CD14-positive monocyte (primary cell): ENCODE results near the gene EGFL8. TPM values are rescaled to one million over a fixed set of nuclear protein-coding genes. Genes with fewer than 3 reads are reported as not detected.
A peak's percentile ranks its signal among the peaks of the same experiment; 100 is the strongest.

Source experiments
- DNase-seq, 3 donors: peaks; one replicate each; pipeline ENCODE4 v3.0.0-alpha.2; 2011 to 2022
- H2AFZ ChIP-seq: 2 replicates; pipeline ENCODE4 v1.6.0; 2012; ENCODE audit warnings: mild to moderate bottlenecking, low read depth, low read length, inconsistent platforms; ENCODE audit not compliant: insufficient read depth, poor library complexity, severe bottlenecking
- H3K27ac ChIP-seq, 2 donors: 1 replicate in 1 of 2; 2 replicates in 1 of 2; pipeline ENCODE4 v1.5.1; 2012 to 2013; ENCODE audit warnings: low read length in 2 of 2, control low read depth in 1 of 2, inconsistent platforms in 1 of 2, low read depth in 1 of 2, mild to moderate bottlenecking in 1 of 2
- H3K27me3 ChIP-seq, 2 donors: one replicate each; pipeline versions ENCODE4 v1.6.0 to v1.6.1; 2011 to 2013; ENCODE audit warnings: low read length in 2 of 2; ENCODE audit not compliant: control insufficient read depth in 2 of 2, insufficient read depth in 2 of 2
- H3K36me3 ChIP-seq, 2 donors: replicated peaks in 1 of 2; 1 replicate in 1 of 2; 2 replicates in 1 of 2; pipeline versions ENCODE4 v1.5.1 to v1.6.1; 2012 to 2013; ENCODE audit warnings: low read length in 2 of 2, control low read depth in 1 of 2, inconsistent platforms in 1 of 2, mild to moderate bottlenecking in 1 of 2; ENCODE audit not compliant: insufficient read depth in 2 of 2, control insufficient read depth in 1 of 2
- H3K4me1 ChIP-seq, 2 donors: 1 replicate in 1 of 2; 2 replicates in 1 of 2; pipeline versions ENCODE4 v1.5.1 to v1.6.1; 2012 to 2013; ENCODE audit warnings: low read length in 2 of 2, control low read depth in 1 of 2, inconsistent platforms in 1 of 2, mild to moderate bottlenecking in 1 of 2, moderate library complexity in 1 of 2; ENCODE audit not compliant: insufficient read depth in 2 of 2, control insufficient read depth in 1 of 2
- H3K4me2 ChIP-seq: replicated peaks from 2 replicates; pipeline ENCODE3; 2012; ENCODE audit warnings: low read length, moderate library complexity, mild to moderate bottlenecking; ENCODE audit not compliant: poor library complexity, severe bottlenecking; ENCODE audit errors: extremely low read depth
- H3K4me3 ChIP-seq, 3 experiments: fragments of 200-600 bp in 1 of 3; sonication (generic) in 1 of 3; replicated peaks in 1 of 3; 1 replicate in 2 of 3; 2 replicates in 1 of 3; pipeline ENCODE4 v1.5.1; 2011 to 2013; ENCODE audit warnings: low read length in 3 of 3, mild to moderate bottlenecking in 3 of 3, control low read depth in 2 of 3, low read depth in 2 of 3, inconsistent platforms in 1 of 3, moderate library complexity in 1 of 3
- H3K79me2 ChIP-seq: 2 replicates; pipeline ENCODE4 v1.6.0; 2012; ENCODE audit warnings: mild to moderate bottlenecking, control low read depth, inconsistent platforms, low read length, moderate library complexity; ENCODE audit not compliant: insufficient read depth
- H3K9ac ChIP-seq: 2 replicates; pipeline ENCODE4 v1.6.0; 2017; ENCODE audit warnings: low read length, mild to moderate bottlenecking; ENCODE audit not compliant: insufficient read depth, poor library complexity, severe bottlenecking
- H3K9me3 ChIP-seq, 2 donors: replicated peaks in 1 of 2; 1 replicate in 1 of 2; 2 replicates in 1 of 2; pipeline versions ENCODE4 v1.5.1 to v1.6.1; 2012 to 2013; ENCODE audit warnings: low read length in 2 of 2, control low read depth in 1 of 2; ENCODE audit not compliant: control insufficient read depth in 1 of 2, insufficient read depth in 1 of 2
- H4K20me1 ChIP-seq: 2 replicates; pipeline ENCODE4 v1.6.0; 2012; ENCODE audit warnings: mild to moderate bottlenecking, low read length, control low read depth, moderate library complexity; ENCODE audit not compliant: insufficient read depth
- H3K27ac Mint-ChIP-seq, 7 donors: one replicate each; pipeline ENCODE4 v1.8.0; 2020; ENCODE audit warnings: mild to moderate bottlenecking in 7 of 7, mixed read lengths in 7 of 7, moderate library complexity in 6 of 7, inconsistent platforms in 2 of 7
- H3K27me3 Mint-ChIP-seq, 3 donors: one replicate each; pipeline ENCODE4 v1.8.0; 2021 to 2022; ENCODE audit warnings: low read depth in 3 of 3, mild to moderate bottlenecking in 3 of 3, mixed read lengths in 3 of 3, moderate library complexity in 3 of 3, inconsistent platforms in 1 of 3
- H3K36me3 Mint-ChIP-seq, 2 donors: one replicate each; pipeline ENCODE4 v1.8.0; 2020; ENCODE audit warnings: mixed read lengths in 2 of 2, inconsistent platforms in 1 of 2, mild to moderate bottlenecking in 1 of 2
- H3K4me1 Mint-ChIP-seq: one replicate; pipeline ENCODE4 v1.8.0; 2020; ENCODE audit warnings: mild to moderate bottlenecking, mixed read lengths
- H3K4me3 Mint-ChIP-seq, 2 donors: one replicate each; pipeline ENCODE4 v1.8.0; 2020; ENCODE audit warnings: mild to moderate bottlenecking in 2 of 2, mixed read lengths in 2 of 2, moderate library complexity in 1 of 2
- H3K9me3 Mint-ChIP-seq, 7 donors: one replicate each; pipeline ENCODE4 v1.8.0; 2020 to 2022; ENCODE audit warnings: mixed read lengths in 7 of 7, mild to moderate bottlenecking in 6 of 7, moderate library complexity in 6 of 7, inconsistent platforms in 2 of 7
- CTCF ChIP-seq: fragments of 200-600 bp; IDR thresholded peaks from one replicate; pipeline ENCODE4 v1.8.0; 2022; ENCODE audit warnings: antibody characterized with exemption, mild to moderate bottlenecking
- WGBS: methylation state at CpG from one replicate; pipeline ENCODE4 v1.1.5; 2013; ENCODE audit warnings: missing lambda C conversion rate; ENCODE audit not compliant: insufficient coverage; 5-methylcytosine and 5-hydroxymethylcytosine counted together
- intact Hi-C, 2 donors: fragments of 100-400 bp; cut with micrococcal nuclease; formaldehyde crosslinking; loops; one replicate each; pipeline versions ENCODE4 v1.15.0 to v1.15.1; 2023
- polyA plus RNA-seq, 3 donors: library from polyadenylated mRNA; depleted of rRNA in 1 of 3; unstranded in 2 of 3; stranded (reverse) in 1 of 3; fragments of 300-500 nt in 2 of 3; fragments of >200 nt in 1 of 3; fragmentation: Illumina TruSeq in 2 of 3; gene quantifications; 1 replicate in 2 of 3; 2 replicates in 1 of 3; pipeline ENCODE4 v1.2.3, GENCODE V29; 2012 to 2021

EGFL8 gene
- polyA plus RNA-seq, 3 donors = 0.22 to 1.8 TPM; not detected in 1

GRCh38 chr6:32166411-32167061, 2.1 kb downstream of the EGFL8 start:
- H3K4me3 ChIP-seq = no peak overlapping the region
- whole genome bisulfite sequencing = 95% methylated on average over 21 of the region's 30 CpGs
- peaks cover 27 to 32% of the 10 kb centered on the region in 2 donors for H3K36me3 ChIP-seq
- no peaks in the 10 kb centered on the region for H3K27me3 ChIP-seq
- no peaks in the 10 kb centered on the region for H3K4me1 ChIP-seq
- Mint-ChIP-seq H3K27me3 (peaks cover 0 to 4% (median 1%) of the 10 kb centered on the region in 3 donors), H3K9me3 (no peaks in the 10 kb centered on the region), H3K36me3 (peaks cover 32 to 38% of the 10 kb centered on the region in 2 donors), H3K27ac (peak overlapping the region in 1 of 7 donors; percentile 63), H3K4me1 (no peaks in the 10 kb centered on the region), H3K4me3 (no peak overlapping the region)
- H3K79me2 ChIP-seq = no peaks in the 10 kb centered on the region
- intact Hi-C loops = no loop called here
- no peak overlapping the region for H3K27ac ChIP-seq
- no peak overlapping the region for H2AFZ ChIP-seq
- no peaks in the 10 kb centered on the region for H3K9me3 ChIP-seq
- no peak overlapping the region for H3K4me2 ChIP-seq
- TF ChIP-seq CTCF = no peak
- DNase-seq = no peak
- H3K9ac ChIP-seq = no peak overlapping the region
- no peaks in the 10 kb centered on the region for H4K20me1 ChIP-seq

GRCh38 chr6:32167154-32167760, 2.9 kb downstream of the EGFL8 start:
- WGBS = 97% methylated on average over 24 of the region's 32 CpGs
- no peaks in the 10 kb centered on the region for H3K9me3 Mint-ChIP-seq
- H3K36me3 ChIP-seq = peaks cover 27 to 32% of the 10 kb centered on the region in 2 donors
- H3K4me3 Mint-ChIP-seq = no peak overlapping the region
- no peak overlapping the region for H3K4me3 ChIP-seq
- no peak for TF ChIP-seq CTCF
- H3K27me3 Mint-ChIP-seq = peaks cover 0 to 3% (median 1%) of the 10 kb centered on the region in 3 donors
- no peaks in the 10 kb centered on the region for H4K20me1 ChIP-seq
- no peak overlapping the region for H3K9ac ChIP-seq
- no peak overlapping the region for H2AFZ ChIP-seq
- peaks cover 32 to 38% of the 10 kb centered on the region in 2 donors for H3K36me3 Mint-ChIP-seq
- H3K4me2 ChIP-seq = no peak overlapping the region
- H3K27ac Mint-ChIP-seq = peak overlapping the region in 2 of 7 donors; percentile 16 to 42
- H3K9me3 ChIP-seq = no peaks in the 10 kb centered on the region
- no peaks in the 10 kb centered on the region for H3K79me2 ChIP-seq
- H3K27me3 ChIP-seq = no peaks in the 10 kb centered on the region
- intact Hi-C loops = no loop called here
- no peak for DNase-seq
- no peaks in the 10 kb centered on the region for H3K4me1 Mint-ChIP-seq
- H3K4me1 ChIP-seq = no peaks in the 10 kb centered on the region
- H3K27ac ChIP-seq = no peak overlapping the region
